Measurements from ENCODE around the gene GSTO1.

DNA sequence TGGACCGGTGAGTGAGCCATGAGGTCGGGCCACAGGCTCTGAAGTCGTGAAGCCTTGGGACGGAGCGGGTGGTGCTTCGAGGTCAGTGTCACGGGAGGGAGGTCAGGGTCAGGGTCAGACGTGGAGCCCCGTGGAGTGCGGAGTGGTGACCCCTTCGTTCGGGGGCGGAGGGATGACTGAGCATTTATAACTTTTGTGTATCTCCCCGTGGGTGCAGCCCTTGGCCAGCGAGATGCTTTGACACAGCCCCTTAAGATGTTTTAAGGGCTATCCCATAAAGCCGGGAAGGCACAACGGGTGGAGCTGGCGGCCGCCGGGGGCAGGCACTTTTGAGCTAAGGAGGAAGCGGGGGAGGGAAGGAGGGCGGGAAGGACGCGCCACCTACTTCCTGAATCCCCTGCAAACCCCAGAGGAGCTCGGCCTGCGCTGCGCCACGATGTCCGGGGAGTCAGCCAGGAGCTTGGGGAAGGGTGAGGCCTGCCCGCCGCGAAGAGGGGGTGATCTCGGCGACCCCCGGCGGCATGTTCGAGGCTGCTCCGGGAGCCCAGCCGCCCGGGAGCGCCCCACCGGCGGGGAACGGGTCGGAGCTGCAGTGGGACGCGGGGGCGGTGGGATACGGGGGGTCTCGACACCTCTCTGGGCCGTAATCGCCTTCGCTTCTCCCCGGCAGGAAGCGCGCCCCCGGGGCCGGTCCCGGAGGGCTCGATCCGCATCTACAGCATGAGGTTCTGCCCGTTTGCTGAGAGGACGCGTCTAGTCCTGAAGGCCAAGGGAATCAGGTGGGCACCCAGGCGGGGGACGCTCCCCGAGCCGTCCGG is at the start of gene GSTO1:
- TF ChIP-seq, protein P1, sequence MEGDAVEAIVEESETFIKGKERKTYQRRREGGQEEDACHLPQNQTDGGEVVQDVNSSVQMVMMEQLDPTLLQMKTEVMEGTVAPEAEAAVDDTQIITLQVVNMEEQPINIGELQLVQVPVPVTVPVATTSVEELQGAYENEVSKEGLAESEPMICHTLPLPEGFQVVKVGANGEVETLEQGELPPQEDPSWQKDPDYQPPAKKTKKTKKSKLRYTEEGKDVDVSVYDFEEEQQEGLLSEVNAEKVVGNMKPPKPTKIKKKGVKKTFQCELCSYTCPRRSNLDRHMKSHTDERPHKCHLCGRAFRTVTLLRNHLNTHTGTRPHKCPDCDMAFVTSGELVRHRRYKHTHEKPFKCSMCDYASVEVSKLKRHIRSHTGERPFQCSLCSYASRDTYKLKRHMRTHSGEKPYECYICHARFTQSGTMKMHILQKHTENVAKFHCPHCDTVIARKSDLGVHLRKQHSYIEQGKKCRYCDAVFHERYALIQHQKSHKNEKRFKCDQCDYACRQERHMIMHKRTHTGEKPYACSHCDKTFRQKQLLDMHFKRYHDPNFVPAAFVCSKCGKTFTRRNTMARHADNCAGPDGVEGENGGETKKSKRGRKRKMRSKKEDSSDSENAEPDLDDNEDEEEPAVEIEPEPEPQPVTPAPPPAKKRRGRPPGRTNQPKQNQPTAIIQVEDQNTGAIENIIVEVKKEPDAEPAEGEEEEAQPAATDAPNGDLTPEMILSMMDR (IDR thresholded peaks at IDR 0.05) = no peak
- TF ChIP-seq, protein P2, sequence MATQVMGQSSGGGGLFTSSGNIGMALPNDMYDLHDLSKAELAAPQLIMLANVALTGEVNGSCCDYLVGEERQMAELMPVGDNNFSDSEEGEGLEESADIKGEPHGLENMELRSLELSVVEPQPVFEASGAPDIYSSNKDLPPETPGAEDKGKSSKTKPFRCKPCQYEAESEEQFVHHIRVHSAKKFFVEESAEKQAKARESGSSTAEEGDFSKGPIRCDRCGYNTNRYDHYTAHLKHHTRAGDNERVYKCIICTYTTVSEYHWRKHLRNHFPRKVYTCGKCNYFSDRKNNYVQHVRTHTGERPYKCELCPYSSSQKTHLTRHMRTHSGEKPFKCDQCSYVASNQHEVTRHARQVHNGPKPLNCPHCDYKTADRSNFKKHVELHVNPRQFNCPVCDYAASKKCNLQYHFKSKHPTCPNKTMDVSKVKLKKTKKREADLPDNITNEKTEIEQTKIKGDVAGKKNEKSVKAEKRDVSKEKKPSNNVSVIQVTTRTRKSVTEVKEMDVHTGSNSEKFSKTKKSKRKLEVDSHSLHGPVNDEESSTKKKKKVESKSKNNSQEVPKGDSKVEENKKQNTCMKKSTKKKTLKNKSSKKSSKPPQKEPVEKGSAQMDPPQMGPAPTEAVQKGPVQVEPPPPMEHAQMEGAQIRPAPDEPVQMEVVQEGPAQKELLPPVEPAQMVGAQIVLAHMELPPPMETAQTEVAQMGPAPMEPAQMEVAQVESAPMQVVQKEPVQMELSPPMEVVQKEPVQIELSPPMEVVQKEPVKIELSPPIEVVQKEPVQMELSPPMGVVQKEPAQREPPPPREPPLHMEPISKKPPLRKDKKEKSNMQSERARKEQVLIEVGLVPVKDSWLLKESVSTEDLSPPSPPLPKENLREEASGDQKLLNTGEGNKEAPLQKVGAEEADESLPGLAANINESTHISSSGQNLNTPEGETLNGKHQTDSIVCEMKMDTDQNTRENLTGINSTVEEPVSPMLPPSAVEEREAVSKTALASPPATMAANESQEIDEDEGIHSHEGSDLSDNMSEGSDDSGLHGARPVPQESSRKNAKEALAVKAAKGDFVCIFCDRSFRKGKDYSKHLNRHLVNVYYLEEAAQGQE (IDR thresholded peaks at IDR 0.05; ENCODE audit: insufficient read depth in 1 of 2, low read depth in 2 of 2, low read length in 1 of 2) = no peak
- peak; percentile 78 for TF ChIP-seq POLR2AphosphoS5 (IDR thresholded peaks at IDR 0.05; ENCODE audit: low read depth, low read length)

Data from Panc1 (cell line).